Metanephros (tissue), 1 donor: Measurements from ENCODE around the gene SNAPC2. TPM values are rescaled to one million over a fixed set of nuclear protein-coding genes. Genes with fewer than 3 reads are reported as not detected.

ENCODE experiments used
- total RNA-seq: library from RNA; depleted of rRNA; stranded (reverse); fragments of >200 nt; gene quantifications from one replicate; pipeline ENCODE4 v1.2.3, GENCODE V29; 2014

Gene SNAPC2, protein sequence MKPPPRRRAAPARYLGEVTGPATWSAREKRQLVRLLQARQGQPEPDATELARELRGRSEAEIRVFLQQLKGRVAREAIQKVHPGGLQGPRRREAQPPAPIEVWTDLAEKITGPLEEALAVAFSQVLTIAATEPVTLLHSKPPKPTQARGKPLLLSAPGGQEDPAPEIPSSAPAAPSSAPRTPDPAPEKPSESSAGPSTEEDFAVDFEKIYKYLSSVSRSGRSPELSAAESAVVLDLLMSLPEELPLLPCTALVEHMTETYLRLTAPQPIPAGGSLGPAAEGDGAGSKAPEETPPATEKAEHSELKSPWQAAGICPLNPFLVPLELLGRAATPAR
- total RNA-seq = 13.7 TPM

DNA sequence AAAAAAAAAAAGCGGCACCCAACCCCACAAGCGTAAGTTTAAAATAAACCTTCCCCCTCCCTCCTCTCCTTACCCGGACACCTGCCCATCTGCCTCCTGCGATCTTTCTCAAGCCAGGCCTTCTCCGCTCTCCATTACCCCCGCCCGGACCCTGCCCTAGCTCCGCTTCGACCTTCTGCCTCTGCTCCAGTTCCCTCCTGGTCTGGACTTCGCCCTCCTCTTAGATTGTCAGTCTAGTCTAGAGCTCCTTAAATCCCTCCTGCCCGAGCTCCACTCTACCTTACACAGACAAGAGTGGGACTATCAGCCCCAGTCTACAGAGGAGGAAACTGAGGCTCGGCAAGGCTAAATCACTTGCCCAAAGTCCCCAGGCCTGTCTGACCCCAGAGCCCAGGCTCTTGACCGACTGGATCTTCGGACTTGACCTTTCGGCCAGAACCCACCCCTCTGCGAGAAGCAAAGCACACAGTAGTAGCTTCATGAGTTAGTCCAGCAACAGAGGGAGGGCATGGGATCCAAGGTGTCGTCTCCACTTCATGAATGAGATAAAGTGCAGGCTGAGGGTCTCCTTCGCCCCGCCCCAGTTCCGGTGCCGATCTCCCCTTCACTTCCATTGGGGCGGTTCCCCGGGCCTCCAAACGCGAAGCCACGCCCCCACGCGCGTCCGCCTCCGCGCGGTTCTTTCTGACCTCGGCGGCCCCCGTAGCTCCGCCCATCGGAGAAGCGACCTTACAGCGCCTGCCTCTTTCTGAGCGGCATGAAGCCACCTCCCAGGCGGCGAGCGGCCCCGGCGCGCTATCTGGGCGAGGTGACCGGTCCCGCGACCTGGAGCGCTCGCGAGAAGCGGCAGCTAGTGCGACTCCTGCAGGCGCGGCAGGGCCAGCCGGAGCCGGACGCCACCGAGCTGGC, at the start of gene SNAPC2:
Gene SNAPC2 (plus strand): TSS at position 729 of the 909 bp plus-strand sequence. CDS start 29 bp downstream, at position 758.

DNA sequence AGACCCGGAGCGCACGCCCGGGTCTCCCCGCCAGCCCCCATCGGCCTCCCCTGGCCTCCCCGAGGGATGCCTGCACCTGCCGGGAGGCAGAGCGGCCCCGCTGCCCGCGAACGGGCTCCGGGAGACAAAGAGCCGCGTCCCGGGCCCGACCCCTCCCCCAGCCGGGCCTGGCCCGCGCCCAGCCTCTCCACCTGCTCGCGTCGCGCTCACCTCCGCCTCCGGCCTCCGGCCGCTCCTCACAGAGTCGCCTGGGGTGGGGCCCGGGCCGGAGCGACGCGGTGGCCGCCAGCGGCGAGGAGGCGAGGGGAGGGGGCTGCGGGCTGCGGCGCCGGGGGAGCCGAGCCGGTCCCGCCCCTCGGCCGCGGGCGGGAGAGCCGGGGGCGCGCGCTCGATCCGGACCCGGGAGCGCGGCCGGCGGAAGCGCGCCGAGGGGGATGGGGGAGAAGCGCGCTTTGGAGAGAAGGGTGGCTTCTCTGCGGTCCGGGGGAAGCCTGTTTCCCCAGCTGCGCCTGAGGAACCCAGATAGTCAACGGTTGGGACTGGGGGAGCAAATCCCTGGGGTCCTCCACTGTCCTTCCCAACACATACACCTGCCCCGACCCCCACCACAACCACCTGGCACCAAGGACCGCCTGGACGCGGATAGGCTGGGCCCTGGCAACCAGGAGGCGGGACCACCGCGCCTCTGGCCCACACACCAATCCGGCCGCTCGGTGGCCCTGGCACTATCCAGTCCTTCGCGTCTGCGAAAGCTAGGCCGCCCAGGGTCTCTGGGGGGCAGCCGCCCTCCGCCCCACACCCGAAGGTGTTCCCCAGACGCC, 45.9 kb upstream of the SNAPC2 start, which contains the start of gene PRR36:
Gene PRR36 (minus strand): TSS at position 315 of the 821 bp plus-strand sequence. CDS start 701 bp downstream, outside the sequence.

DNA sequence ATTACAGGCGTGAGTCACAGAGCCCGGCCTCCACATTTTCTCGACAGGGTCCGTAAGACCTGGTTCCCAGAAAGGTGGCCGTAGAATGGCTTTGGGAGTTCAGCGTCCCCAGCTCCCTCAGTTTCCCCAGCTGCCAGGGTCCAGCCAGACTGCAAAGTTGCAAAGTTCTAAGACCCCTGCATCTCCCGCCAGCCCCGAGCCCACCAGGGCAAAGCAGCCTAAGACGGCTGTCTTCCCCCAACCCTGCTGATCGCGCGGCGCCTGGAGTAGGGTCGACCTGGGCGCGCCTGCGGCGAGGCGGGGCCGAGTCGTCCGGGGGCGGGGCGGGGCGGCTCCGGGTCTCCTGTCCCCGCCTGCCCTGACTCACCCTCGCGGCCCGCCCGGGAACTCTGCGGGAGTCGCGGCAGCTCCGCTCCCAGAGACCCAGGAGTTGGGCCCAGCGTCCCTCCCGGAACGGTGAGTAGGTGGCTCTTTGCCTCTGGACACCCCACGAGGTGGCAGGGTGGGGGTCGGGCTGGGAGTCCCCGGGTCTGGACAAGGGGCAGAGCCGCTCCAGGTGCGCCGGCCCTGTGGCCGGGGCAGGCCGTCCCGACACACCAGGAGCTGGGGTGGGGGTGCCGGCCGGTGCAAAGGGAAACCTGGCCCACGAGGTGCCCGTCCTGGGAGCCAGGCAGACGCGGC, 31.9 kb upstream of the SNAPC2 start, which contains the start of gene LRRC8E:
Gene LRRC8E (plus strand): TSS at position 366 of the 681 bp plus-strand sequence. CDS start 7,094 bp downstream, outside the sequence.

DNA sequence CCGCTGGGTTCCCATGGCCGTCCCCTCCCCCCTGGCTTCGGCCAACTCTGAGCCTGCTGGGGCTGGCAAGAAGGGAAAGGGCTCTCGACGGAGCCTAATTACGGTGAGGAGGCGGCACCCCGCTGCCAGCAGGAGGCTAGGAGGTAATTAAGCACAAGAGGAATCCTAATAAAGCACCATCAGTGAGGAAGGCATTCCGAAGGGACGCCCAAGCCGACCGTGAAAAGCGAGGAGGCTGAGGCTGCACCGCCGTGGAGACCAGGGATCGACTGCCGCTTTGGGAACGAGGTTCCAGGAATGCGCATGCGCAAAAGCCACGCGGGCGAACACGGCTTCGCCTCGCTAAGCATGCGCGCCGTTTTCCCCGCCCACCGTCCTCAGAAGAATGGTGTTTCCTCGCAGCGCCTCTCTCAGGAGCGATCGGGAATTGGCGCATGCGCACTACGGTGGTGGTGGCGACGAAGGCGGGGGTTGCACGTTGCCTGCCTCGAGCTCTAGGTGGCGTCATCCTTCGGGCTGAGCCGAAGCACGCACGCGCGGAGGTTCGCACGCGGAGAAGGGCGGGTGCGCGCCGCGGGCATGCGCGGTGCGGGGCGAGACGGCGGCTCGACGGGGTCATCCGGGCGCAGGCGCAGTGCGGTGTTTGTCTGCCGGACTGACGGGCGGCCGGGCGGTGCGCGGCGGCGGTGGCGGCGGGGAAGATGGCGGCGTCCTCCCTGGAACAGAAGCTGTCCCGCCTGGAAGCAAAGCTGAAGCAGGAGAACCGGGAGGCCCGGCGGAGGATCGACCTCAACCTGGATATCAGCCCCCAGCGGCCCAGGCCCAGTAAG, 16.7 kb upstream of the SNAPC2 start, which contains the start of gene MAP2K7:
Gene MAP2K7 (plus strand): TSS at position 634 of the 830 bp plus-strand sequence. CDS start 68 bp downstream, at position 702.

DNA sequence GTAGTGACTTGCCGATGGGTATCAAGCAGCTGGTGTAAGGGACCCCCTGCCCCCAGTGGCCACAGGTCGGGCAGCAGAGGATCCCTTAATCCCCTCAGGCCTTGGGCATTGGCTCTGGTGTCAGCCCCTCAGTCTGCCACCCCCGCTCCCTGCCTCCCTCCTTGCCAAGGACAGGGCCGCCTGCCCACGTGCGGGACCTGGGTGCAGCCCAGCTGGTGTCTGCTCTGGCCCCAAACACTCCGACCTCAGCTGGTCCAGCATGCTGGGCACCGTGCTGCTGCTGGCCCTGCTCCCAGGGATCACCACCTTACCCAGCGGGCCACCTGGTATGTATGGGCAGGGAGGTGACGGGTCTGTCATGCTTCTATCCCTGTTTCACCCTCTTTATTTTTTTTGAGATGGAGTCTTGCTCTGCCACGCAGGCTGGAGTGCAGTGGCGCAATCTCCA, 5.5 kb upstream of the SNAPC2 start, which contains the start of gene TGFBR3L:
Gene TGFBR3L (plus strand): TSS at position 233 of the 448 bp plus-strand sequence.

DNA sequence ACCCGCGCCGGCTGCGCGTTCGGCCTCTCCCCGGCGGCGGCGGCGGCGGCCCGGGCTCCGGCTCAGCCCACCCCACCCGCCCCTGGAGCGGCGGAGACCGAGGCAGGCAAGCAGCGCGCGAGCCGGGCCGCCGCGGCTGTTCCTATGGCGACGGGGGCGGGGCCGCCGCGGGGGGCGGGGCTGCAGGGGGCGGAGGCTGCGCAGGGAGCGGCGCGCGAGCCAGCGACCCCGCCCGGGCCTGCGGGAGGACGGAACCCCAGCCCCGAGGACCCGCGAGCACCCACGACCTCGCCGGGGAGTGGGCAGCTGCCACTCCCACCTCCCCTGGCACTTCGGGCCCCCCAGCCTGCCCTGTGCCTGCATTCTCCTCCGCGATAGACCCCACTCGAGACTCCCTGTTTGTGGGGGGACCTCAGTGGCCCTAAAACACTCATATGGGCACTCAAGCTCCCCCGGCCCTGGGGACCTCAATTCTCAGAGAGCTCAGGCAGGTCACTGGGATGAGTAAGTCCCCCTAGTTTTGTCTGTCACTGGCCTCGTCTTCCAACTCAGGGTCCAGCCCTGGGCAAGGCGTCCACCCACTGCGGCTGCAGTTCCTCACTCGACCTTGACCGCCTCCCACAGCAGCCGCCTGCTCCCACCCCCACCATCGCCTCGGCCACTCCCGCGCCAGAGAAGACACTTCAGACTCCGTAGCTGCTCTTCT, 6.0 kb downstream of the SNAPC2 start, which contains the start of gene CTXN1:
Gene CTXN1 (minus strand): TSS at position 115 of the 706 bp plus-strand sequence. CDS start 597 bp downstream, outside the sequence.

DNA sequence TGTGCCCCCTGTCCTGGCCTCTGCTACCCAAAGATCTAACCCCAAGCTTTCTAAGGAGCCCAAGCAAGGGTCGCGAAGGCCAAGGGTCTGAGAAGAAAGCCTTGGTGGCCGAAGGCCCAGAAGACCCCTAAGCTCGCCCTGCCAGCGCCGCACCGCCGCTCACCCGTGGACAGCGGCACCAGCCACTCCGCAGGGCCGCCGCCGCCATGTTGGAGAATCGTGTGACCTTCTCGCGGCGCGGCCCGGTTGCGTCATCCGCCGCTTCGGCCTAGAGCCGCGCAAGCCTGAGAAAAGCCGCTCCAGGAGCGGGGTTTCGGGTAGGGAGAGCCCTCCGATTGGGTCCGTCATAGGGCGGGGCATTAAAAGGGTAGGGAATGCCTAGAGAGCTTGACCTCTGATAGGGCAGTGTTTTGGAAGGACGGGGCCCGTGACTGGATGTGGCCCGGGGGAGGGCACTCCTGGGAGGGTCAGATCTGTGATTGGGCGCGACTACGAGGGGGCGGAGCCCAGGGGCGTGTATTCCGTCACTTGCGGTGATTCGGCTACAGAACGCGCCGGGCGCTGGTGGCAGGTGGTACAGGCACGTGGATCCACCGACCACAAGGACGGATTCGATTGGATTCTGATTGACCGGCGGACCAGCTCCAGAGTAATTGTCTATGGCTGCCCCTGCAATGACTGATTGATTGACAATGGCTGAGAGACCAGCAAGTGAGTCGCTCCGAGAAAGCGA, 23.5 kb downstream of the SNAPC2 start, which contains the start of gene TIMM44:
Gene TIMM44 (minus strand): TSS at position 223 of the 733 bp plus-strand sequence. CDS start 15 bp downstream, at position 208.

Other genes starting within 250 kb of the SNAPC2 start
- gene MCEMP1, start 243.2 kb upstream of the SNAPC2 start, total RNA-seq = 0.64 TPM
- gene TRAPPC5, start 239.5 kb upstream of the SNAPC2 start, total RNA-seq = 66.3 TPM
- gene FCER2, start 218.2 kb upstream of the SNAPC2 start, total RNA-seq = 0.23 TPM
- 0.29 TPM for gene CLEC4G, start 188.2 kb upstream of the SNAPC2 start, total RNA-seq
- 4.8 TPM for gene CD209, start 172.8 kb upstream of the SNAPC2 start, total RNA-seq
- gene CLEC4M, start 157.1 kb upstream of the SNAPC2 start, total RNA-seq = 2.7 TPM
- gene EVI5L, start 90.1 kb upstream of the SNAPC2 start, total RNA-seq = 15.4 TPM
- 1.9 TPM for gene PRR36, start 45.9 kb upstream of the SNAPC2 start, total RNA-seq
- 2.7 TPM for gene LRRC8E, start 31.8 kb upstream of the SNAPC2 start, total RNA-seq
- 25.8 TPM for gene MAP2K7, start 16.5 kb upstream of the SNAPC2 start, total RNA-seq
- not detected for gene TGFBR3L, start 5.5 kb upstream of the SNAPC2 start, total RNA-seq
- gene CTXN1, start 5.8 kb downstream of the SNAPC2 start, total RNA-seq = 6.1 TPM
- 33.7 TPM for gene TIMM44, start 23.3 kb downstream of the SNAPC2 start, total RNA-seq
- 64.2 TPM for gene ELAVL1, start 85.3 kb downstream of the SNAPC2 start, total RNA-seq
- not detected for gene CCL25, start 132.4 kb downstream of the SNAPC2 start, total RNA-seq
- 27.3 TPM for gene FBN3, start 229.3 kb downstream of the SNAPC2 start, total RNA-seq